GM21619 (cell line): Measurements from ENCODE around the gene ARHGAP1.
"Not testable (repeated sequence)": the region's sequence is repeated elsewhere in the genome, so short reads cannot be mapped to it uniquely, and the experiment has no call there.

ENCODE experiments used
- ATAC-seq: cut with Tn5 transposase; IDR thresholded peaks from one replicate; pipeline ENCODE4 v1.9.1; 2021; ENCODE audit not compliant: unreplicated experiment

Gene ARHGAP1

GRCh38 chr11:46724088-46724487 is 23.7 kb upstream of the ARHGAP1 start:
- ATAC-seq = no peak

GRCh38 chr11:46723359-46723680 is 22.9 kb upstream of the ARHGAP1 start:
- ATAC-seq = no peak

- ATAC-seq = no peak
Measured at GRCh38 chr11:46722566-46723358, 22.3 kb upstream of the ARHGAP1 start.

- no peak for ATAC-seq
Measured at GRCh38 chr11:46721286-46721685, 20.9 kb upstream of the ARHGAP1 start.

GRCh38 chr11:46719543-46720218 is 19.3 kb upstream of the ARHGAP1 start:
- no peak for ATAC-seq

- no peak for ATAC-seq
Measured at GRCh38 chr11:46719048-46719542, 18.7 kb upstream of the ARHGAP1 start, which contains the start of gene F2. Gene F2, plus strand, starts transcription at chr11:46719213. Its CDS starts 23 bp downstream, at chr11:46719236.

- ATAC-seq = no peak
Measured at GRCh38 chr11:46718155-46719019, 18.0 kb upstream of the ARHGAP1 start.

- not testable (repeated sequence) for ATAC-seq
Measured at GRCh38 chr11:46717825-46718154, 17.4 kb upstream of the ARHGAP1 start.

GRCh38 chr11:46712874-46713576 is 12.6 kb upstream of the ARHGAP1 start:
- ATAC-seq = no peak

GRCh38 chr11:46711303-46711702 is 10.9 kb upstream of the ARHGAP1 start:
- ATAC-seq = no peak

GRCh38 chr11:46710821-46711269 is 10.4 kb upstream of the ARHGAP1 start:
- no peak for ATAC-seq

GRCh38 chr11:46709351-46709750 is 8.9 kb upstream of the ARHGAP1 start:
- ATAC-seq = not testable (repeated sequence)

- ATAC-seq = no peak
Measured at GRCh38 chr11:46706886-46707285, 6.5 kb upstream of the ARHGAP1 start.

GRCh38 chr11:46705070-46705688 is 4.8 kb upstream of the ARHGAP1 start:
- no peak for ATAC-seq

- peak; percentile 5 for ATAC-seq
Measured at GRCh38 chr11:46701078-46701654, 747 bp upstream of the ARHGAP1 start.

GRCh38 chr11:46698597-46698996 is 1.8 kb downstream of the ARHGAP1 start:
- ATAC-seq = no peak

GRCh38 chr11:46697723-46698122 is 2.7 kb downstream of the ARHGAP1 start:
- no peak for ATAC-seq

- no peak for ATAC-seq
Measured at GRCh38 chr11:46697303-46697702, 3.1 kb downstream of the ARHGAP1 start.

GRCh38 chr11:46696212-46696558 is 4.2 kb downstream of the ARHGAP1 start:
- ATAC-seq = no peak
